Kidney (tissue), 14 donors: ENCODE measurements around the gene UTP4. TPM values are rescaled to one million over a fixed set of nuclear protein-coding genes. Genes with fewer than 3 reads are reported as not detected.
A peak's percentile ranks its signal among the peaks of the same experiment; 100 is the strongest.

Experiments
- DNase-seq, 5 donors: peaks; one replicate each; pipeline ENCODE4 v3.0.0-alpha.2; 2013 to 2020
- FAIRE-seq: peaks from 2 replicates; lab custom pipeline; 2012; peaks lifted over from hg19 to GRCh38; lab: Jason Lieb, UNC
- H3K27ac ChIP-seq, 2 donors: one replicate each; pipeline ENCODE4 v1.7.0; 2013; ENCODE audit warnings: low read depth in 2 of 2, low read length in 2 of 2, inconsistent platforms in 1 of 2
- H3K27me3 ChIP-seq: one replicate; pipeline ENCODE4 v1.7.1; 2013; ENCODE audit warnings: low read length, inconsistent platforms; ENCODE audit not compliant: control insufficient read depth, insufficient read depth
- H3K36me3 ChIP-seq, 3 donors: one replicate each; pipeline versions ENCODE4 v1.7.0 to v1.7.1; 2013; ENCODE audit warnings: low read length in 3 of 3, control low read depth in 1 of 3, inconsistent platforms in 1 of 3; ENCODE audit not compliant: insufficient read depth in 3 of 3, control insufficient read depth in 2 of 3
- H3K4me1 ChIP-seq, 3 donors: one replicate each; pipeline versions ENCODE4 v1.7.0 to v1.7.1; 2013; ENCODE audit warnings: low read length in 3 of 3, inconsistent platforms in 1 of 3, low read depth in 1 of 3; ENCODE audit not compliant: control insufficient read depth in 2 of 3, insufficient read depth in 2 of 3
- H3K4me3 ChIP-seq, 3 donors: one replicate each; pipeline versions ENCODE4 v1.7.0 to v1.8.1; 2013; ENCODE audit warnings: low read length in 3 of 3, control low read depth in 1 of 3, inconsistent platforms in 1 of 3
- H3K9ac ChIP-seq, 3 donors: one replicate each; pipeline versions ENCODE4 v1.7.0 to v1.7.1; 2013; ENCODE audit warnings: low read length in 3 of 3, control low read depth in 1 of 3, inconsistent platforms in 1 of 3
- H3K9me3 ChIP-seq, 3 donors: one replicate each; pipeline versions ENCODE4 v1.7.0 to v1.7.1; 2013; ENCODE audit warnings: low read length in 3 of 3, control low read depth in 1 of 3, inconsistent platforms in 1 of 3; ENCODE audit not compliant: control insufficient read depth in 2 of 3, insufficient read depth in 1 of 3
- intact Hi-C: fragments of 100-400 bp; cut with DNase I; formaldehyde crosslinking; loops from one replicate; pipeline ENCODE4 v1.11.1; 2022
- polyA plus RNA-seq: library from polyadenylated mRNA; stranded (reverse); fragments of 350-450 nt; fragmentation: Illumina TruSeq; extraction: RNeasy Lipid Tissue Mini Kit (QIAGEN cat#74804); gene quantifications from one replicate; pipeline ENCODE4 v1.2.3, GENCODE V29; 2014; ENCODE audit warnings: low read depth, low replicate concordance; ENCODE audit not compliant: insufficient read depth
- total RNA-seq: library from RNA; stranded (reverse); fragmentation: NEBNext Ultra II Directional; extraction: Animal tissue kit (Norgen Biotek cat#: 25700); gene quantifications from one replicate; pipeline ENCODE4 v1.2.1, GENCODE V29; 2021
- TF ChIP-seq, protein P1 (sequence below): IDR thresholded peaks from 3 replicates; pipeline ENCODE4 v1.5.1; 2012; ENCODE audit warnings: mild to moderate bottlenecking, moderate library complexity, borderline replicate concordance; ENCODE audit not compliant: insufficient read depth; ENCODE audit errors: extremely low read depth
- donor health status: control.
- donor health status: control.
- donor health status: control.
- donor health status: control.
- donor health status: control.
- donor health status: DM: yes; HTN: yes; CAD: no.
- donor health status: Normal renal cell carcinoma (clear cell type).

Gene UTP4
- total and polyA plus RNA-seq, 2 donors from 2014 or later: 41.7 to 57.2 TPM

DNA sequence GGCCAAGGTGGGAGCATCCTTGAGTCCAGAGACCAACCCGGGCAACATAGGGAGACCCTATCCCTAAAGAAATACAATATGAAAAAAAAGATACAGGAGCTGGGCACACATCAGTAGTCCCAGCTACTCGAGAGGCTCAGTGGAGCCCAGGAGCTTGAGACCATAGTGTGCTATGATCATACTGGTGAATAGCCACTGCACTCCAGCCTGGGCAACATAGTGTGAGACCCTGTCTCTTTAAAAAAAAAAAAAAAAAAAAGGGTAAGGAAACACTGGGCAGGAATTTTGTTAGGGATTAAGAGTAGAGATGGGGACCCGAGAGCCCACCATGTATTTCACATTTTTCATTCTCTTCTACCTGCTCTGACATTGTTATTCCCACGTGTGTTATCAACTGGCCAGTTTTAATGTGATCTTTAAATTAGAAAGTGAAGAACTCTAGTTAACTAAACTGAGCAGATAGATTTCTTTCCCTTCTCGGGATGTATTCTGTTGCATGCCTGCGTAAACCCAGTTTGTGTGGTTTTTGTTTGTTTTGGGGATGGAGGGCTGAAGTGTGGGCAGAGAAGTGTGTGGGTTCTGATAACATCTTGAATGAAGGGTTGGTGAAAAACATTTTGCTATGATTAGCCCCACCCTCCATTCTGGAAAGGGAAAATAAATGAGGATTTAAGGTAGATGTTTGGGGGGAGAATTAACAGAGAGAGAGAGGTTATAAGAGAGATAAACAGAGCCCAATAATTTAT is 37.3 kb downstream of the UTP4 start:
- DNase-seq (no peak), FAIRE-seq (no peak)
- intact Hi-C loops: no loop called here
- Histone ChIP-seq H3K9ac (no peak overlapping the region), H3K4me3 (no peak overlapping the region), H3K9me3 (no peaks in the 10 kb centered on the region), H3K36me3 (peaks cover 4 to 29% (median 28%) of the 10 kb centered on the region in 3 donors), H3K4me1 (peaks cover 0 to 8% (median 7%) of the 10 kb centered on the region in 3 donors), H3K27ac (no peak overlapping the region), H3K27me3 (no peaks in the 10 kb centered on the region)
- TF ChIP-seq, protein P1, sequence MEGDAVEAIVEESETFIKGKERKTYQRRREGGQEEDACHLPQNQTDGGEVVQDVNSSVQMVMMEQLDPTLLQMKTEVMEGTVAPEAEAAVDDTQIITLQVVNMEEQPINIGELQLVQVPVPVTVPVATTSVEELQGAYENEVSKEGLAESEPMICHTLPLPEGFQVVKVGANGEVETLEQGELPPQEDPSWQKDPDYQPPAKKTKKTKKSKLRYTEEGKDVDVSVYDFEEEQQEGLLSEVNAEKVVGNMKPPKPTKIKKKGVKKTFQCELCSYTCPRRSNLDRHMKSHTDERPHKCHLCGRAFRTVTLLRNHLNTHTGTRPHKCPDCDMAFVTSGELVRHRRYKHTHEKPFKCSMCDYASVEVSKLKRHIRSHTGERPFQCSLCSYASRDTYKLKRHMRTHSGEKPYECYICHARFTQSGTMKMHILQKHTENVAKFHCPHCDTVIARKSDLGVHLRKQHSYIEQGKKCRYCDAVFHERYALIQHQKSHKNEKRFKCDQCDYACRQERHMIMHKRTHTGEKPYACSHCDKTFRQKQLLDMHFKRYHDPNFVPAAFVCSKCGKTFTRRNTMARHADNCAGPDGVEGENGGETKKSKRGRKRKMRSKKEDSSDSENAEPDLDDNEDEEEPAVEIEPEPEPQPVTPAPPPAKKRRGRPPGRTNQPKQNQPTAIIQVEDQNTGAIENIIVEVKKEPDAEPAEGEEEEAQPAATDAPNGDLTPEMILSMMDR: no peak

DNA sequence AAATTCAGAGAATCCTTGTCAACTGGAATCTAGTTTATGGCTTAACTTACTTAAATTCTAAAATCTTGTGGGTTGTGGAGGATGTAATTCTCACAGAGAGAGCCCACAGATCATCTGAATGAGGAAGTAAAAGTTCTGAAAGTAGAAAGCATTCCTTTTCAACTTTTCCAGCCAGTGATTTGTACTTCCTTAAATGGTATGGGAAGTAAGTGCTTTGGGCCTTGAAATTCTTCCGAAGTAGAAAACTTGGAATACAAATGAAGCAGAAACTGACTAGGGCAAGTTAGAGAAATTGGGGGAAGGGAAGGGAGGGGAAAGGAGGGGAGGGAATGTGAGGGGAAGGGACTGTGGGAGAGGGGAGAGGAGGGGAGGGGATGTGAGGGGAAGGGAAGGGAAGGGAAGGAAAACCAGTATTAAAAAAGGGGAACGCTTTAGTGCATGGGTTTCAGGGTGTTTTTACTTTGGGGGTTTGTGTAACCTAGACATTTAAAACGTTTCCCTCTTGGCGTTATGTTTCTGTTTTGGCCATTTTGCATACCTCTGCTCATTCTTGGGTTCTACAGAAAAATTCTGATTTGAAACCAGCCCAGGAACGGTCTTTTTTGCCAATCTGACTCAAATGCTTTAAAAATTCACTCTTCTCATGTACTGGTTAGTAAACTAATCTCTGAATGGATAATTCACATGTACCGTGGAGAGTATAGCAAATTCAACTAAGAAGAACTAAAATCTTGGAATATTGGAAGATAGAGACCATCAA is 39.1 kb downstream of the UTP4 start:
- DNase-seq (peak in 3 of 5 donors; percentile 18 to 83 (median 76)), FAIRE-seq (no peak)
- H3K4me3 ChIP-seq: no peak overlapping the region
- peak overlapping the region; percentile 45 to 88 for H3K27ac ChIP-seq
- H3K9me3 ChIP-seq: no peaks in the 10 kb centered on the region
- no peaks in the 10 kb centered on the region for H3K27me3 ChIP-seq
- peak overlapping the region in 1 of 3 donors; percentile 53 for H3K9ac ChIP-seq
- intact Hi-C loops: no loop called here
- H3K36me3 ChIP-seq: peaks cover 0 to 16% (median 16%) of the 10 kb centered on the region in 3 donors
- TF ChIP-seq, protein P1: no peak
- H3K4me1 ChIP-seq: peaks cover 0 to 8% (median 7%) of the 10 kb centered on the region in 3 donors

DNA sequence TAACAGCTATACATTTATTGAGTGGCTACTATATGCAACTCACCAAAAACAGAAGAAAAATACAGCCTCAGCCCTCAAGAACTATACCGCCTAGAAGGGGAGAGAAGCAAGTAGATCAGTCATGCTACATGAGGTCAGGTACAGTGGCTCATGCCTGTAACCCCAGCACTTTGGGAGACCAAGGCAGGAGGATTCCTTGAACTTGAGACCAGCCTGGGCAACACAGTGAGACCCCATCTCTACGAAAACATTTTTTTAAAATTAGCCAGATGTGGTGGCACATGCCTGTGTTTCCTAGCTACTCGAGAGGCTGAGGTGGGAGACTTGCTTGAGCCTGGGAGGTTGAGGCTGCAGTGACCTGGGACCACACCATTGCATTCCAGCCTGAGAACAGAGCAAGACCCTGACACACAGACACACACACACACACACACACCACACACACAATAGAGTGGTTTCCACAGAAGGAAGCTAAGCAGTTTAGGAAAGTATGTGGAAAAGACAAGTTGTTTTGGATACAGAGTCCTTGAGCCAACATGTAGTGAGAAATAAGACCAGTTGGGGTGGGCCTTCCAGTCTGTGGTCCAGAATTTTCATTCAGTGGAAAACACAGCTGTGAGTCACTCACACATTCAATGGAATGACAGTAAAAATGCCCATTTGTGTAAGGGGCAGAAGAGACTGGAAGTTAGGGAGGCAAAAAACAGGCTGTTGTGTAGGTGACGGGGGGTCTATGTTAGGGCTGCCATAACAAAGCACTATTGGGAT is 43.8 kb downstream of the UTP4 start:
- no peaks in the 10 kb centered on the region for H3K9me3 ChIP-seq
- peaks cover 0 to 15% (median 13%) of the 10 kb centered on the region in 3 donors for H3K4me1 ChIP-seq
- no peak overlapping the region for H3K27ac ChIP-seq
- DNase-seq (no peak), FAIRE-seq (no peak)
- H3K36me3 ChIP-seq: no peaks in the 10 kb centered on the region
- no peak overlapping the region for H3K4me3 ChIP-seq
- no peaks in the 10 kb centered on the region for H3K27me3 ChIP-seq
- intact Hi-C loops: no loop called here
- H3K9ac ChIP-seq: no peak overlapping the region
- TF ChIP-seq, protein P1: no peak
